Astrocyte of the cerebellum (primary cell): ENCODE data around the gene TSPAN7.

ENCODE experiments used
- DNase-seq: peaks from one replicate; pipeline ENCODE4 v3.0.0-alpha.2; 2011; ENCODE audit warnings: low read depth
- H3K4me3 ChIP-seq: 2 replicates; pipeline ENCODE4 v1.5.1; 2011; ENCODE audit warnings: mild to moderate bottlenecking, low read depth, low read length, moderate library complexity
- in situ Hi-C: cut with HindIII; loops from 2 replicates; pipeline ENCODE4 v1.10.0; 2017; ENCODE audit warnings: low sequenced_read_pairs
- TF ChIP-seq, protein P1 (sequence below): IDR thresholded peaks from 2 replicates; pipeline ENCODE4 v1.5.1; 2012; ENCODE audit warnings: low read length, low read depth, moderate library complexity, mild to moderate bottlenecking; ENCODE audit errors: missing control alignments

The TSPAN7 gene

DNA sequence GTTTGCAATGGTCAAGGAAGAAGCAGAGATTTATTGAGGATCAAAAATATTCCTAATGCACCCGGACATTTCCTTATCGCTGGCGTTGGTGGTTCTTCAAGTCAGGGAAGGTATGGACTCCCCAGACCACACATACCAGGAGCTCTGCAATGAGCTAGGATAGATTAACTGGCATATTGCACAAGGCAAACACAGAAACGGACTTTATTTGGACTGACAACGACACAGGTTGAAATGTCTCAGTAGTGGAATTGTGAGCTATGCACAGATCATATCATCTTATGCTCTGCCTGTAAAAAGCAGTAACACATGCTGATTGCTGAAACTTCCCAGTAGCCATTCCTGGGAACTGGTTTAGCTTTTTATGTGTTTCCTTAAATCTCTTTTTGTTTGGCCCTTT lies 1.7 kb downstream of the TSPAN7 start:
- H3K4me3 ChIP-seq: no peak overlapping the region
- in situ Hi-C loops: no loop called here
- TF ChIP-seq, protein P1, sequence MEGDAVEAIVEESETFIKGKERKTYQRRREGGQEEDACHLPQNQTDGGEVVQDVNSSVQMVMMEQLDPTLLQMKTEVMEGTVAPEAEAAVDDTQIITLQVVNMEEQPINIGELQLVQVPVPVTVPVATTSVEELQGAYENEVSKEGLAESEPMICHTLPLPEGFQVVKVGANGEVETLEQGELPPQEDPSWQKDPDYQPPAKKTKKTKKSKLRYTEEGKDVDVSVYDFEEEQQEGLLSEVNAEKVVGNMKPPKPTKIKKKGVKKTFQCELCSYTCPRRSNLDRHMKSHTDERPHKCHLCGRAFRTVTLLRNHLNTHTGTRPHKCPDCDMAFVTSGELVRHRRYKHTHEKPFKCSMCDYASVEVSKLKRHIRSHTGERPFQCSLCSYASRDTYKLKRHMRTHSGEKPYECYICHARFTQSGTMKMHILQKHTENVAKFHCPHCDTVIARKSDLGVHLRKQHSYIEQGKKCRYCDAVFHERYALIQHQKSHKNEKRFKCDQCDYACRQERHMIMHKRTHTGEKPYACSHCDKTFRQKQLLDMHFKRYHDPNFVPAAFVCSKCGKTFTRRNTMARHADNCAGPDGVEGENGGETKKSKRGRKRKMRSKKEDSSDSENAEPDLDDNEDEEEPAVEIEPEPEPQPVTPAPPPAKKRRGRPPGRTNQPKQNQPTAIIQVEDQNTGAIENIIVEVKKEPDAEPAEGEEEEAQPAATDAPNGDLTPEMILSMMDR: no peak
- DNase-seq: no peak

DNA sequence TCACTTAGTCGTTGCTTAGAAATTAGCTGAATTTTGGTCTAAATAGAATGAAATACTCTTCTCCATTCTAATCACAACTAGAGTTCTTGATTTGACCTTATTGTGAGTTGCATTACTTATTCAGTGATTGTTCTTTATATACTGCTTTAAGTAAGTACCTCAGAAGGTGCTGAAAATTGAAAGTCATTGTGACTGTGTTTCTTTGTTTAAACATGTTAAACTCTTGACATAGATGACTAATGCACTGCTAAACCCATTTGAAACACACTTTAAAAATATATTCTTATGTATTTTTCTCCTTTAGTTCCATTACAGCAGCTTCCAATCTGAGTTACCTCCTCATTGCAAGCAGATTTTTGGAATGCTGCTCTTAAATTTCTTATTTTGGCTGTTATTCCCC lies 9.1 kb downstream of the TSPAN7 start:
- TF ChIP-seq, protein P1: no peak
- DNase-seq: no peak
- H3K4me3 ChIP-seq: no peak overlapping the region
- in situ Hi-C loops: no loop called here

DNA sequence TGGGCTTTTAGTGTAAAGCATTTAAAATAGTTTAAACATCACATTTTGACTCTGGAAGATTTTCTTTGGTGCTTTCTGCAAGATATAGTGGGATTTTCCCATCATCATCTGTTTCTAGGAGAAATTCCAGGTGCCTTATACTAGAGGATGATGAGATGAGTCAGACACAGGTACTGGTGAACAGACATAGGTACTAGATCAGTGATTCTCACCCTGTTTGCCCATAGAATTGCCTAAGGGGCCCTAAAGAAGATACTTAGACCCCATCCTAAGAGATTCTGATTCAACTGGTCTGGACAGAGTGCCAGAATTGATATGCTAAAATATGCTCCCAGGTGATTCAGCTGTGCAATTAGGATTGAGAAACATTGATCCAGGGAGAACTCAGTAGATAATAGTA lies 9.7 kb downstream of the TSPAN7 start:
- in situ Hi-C loops: no loop called here
- TF ChIP-seq, protein P1: no peak
- H3K4me3 ChIP-seq: no peak overlapping the region

DNA sequence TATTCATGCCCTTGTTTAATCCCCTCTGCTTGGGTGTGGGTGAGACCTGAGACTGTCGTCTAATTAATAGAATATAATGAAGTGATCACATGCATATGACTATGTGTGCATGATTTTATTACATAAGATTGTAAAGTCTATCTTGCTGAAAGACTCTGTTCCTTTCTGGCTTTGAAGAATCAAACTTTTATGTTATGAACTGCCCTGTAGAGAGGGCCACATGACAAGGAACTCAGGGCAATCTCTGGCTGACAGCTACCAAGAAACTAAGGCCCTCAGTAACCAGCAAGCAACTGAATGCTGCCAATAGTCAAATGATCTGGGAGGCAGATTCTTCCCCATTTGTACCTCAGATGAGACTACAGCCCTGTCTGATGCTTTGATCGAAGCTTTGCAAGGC lies 13.5 kb downstream of the TSPAN7 start:
- in situ Hi-C loops: no loop called here
- TF ChIP-seq, protein P1: no peak
- no peak for DNase-seq
- no peak overlapping the region for H3K4me3 ChIP-seq

More for the DNA sequence above, 9.7 kb downstream of the TSPAN7 start:
- DNase-seq: no peak

DNA sequence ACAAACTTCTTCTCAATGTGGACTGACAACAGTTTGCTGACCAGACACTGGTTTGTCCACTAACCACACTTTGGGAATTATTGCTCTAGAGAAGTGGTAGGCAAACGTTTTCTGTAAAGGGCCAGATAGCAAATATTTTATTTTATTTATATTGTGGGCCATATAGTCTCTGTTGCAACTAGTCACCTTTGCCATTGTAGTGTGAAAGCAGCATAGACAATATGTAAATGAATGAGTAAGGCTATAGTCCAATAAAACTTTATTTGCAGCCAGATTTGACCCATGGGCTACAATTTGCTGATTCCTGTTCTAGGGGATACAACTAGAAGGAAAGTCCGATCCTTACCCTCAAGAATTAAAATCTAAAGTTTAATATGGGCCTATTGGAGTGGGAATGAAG lies 14.5 kb downstream of the TSPAN7 start:
- no peak for DNase-seq
- in situ Hi-C loops: no loop called here
- TF ChIP-seq, protein P1: no peak

DNA sequence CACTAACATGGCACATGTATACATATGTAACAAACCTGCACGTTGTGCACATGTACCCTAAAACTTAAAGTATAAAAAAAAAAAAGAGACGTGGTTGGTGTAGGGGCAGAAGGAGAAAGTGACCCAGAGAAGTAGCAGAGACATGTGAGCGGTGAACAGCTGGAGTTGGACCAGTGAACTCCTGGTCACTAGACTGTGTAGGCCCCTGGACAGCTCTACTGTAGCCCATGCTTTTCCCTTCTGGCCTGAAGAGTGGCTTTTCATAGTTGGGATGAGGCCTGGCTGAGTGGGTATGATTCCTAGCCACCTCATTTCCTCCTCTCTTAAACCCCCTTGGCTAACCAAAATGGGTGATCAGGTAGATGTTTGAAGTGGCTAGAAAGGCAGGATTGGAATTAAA lies 16.4 kb downstream of the TSPAN7 start:
- in situ Hi-C loops: no loop called here
- TF ChIP-seq, protein P1: no peak
- H3K4me3 ChIP-seq: no peak overlapping the region
- DNase-seq: no peak

More for the DNA sequence above, 14.5 kb downstream of the TSPAN7 start:
- no peak overlapping the region for H3K4me3 ChIP-seq

DNA sequence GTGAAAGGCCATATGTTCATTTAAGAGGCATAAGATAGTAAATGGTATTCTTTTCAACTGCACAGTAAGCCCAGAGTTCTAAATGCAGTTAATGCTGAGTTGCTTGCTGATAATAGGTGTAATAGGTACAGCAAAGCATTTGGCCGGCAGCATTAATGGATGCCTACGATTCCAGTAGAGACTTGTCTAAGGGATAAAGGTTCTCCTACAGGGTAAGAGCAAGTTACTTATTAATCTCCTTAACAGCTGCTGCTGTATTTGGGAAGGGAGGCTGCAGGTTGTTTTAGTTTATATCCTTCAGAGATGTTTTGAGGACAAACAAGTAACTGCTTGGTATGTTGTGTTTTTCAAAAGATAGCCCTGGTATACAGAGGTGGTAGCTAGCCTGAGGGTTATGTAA lies 16.8 kb downstream of the TSPAN7 start:
- TF ChIP-seq, protein P1: no peak
- in situ Hi-C loops: no loop called here
- no peak overlapping the region for H3K4me3 ChIP-seq
- DNase-seq: no peak
